Measurements from ENCODE around the gene BMP5. TPM values are rescaled to one million over a fixed set of nuclear protein-coding genes. Genes with fewer than 3 reads are reported as not detected.
A peak's percentile ranks its signal among the peaks of the same experiment; 100 is the strongest.

BMP5 gene
- total RNA-seq (2022) (0.48 and 0.49 TPM in 2 replicates), Bru-seq, nascent RNA (percentile 28 among the genes with signal in this experiment), BruChase-seq, experiment 1, labeled RNA remaining after a 2-hour chase (percentile 26 among the genes with signal in this experiment), BruChase-seq, experiment 2, labeled RNA remaining after a 6-hour chase (percentile 20 among the genes with signal in this experiment)
- long read RNA-seq, result 0 reads

DNA sequence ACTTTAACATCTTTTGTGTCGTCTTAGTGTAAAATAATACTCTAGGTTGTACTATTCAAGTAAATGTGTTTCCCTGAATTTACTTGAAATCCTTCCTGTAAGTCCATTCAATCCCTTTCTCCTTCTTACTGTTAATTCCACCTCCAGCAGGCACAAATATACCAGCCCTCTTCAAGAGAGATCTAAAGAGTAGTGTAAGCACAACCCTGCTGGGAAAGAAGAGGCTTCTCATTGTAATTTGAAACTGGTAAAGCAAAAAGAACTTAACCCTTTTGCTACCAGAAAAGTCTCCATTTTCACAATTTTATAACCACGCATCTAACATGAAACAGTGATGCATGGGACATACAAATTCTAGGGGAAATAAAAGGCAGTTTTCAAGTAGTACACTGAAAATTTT is at the start of gene BMP5:
BMP5 (minus strand) TSS at position 191 of the 400 bp plus-strand sequence. CDS start 725 bp downstream, outside the sequence.
- Histone ChIP-seq H3K36me3 (ENCODE audit: control insufficient read depth, insufficient read depth, low read length) (no peaks in the 10 kb centered on the region), H3K27me3 (replicated peaks; ENCODE audit: control insufficient read depth, insufficient read depth, low read length) (no peaks in the 10 kb centered on the region), H3K9me3 (no peaks in the 10 kb centered on the region), H3K4me3 (ENCODE audit: low read depth, low read length) (no peak within 1 kb of the TSS), H3K4me1 (peaks cover 9% of the 10 kb centered on the region; the same call in 1 of the 2 replicates)
- no peak for TF ChIP-seq CTCF (IDR thresholded peaks at IDR 0.05; ENCODE audit: insufficient read depth in 1 of 2, low read depth in 1 of 2, low read length in 1 of 2, severe bottlenecking in 1 of 2, unreplicated experiment in 1 of 2)
- CTCF ChIA-PET, result no interaction called here
- peak within 1 kb of the TSS; percentile 27 for H3K4me3 Mint-ChIP-seq (ENCODE audit: unreplicated experiment)
- POLR2A ChIA-PET, result no interaction called here
- intact Hi-C loops (cut with micrococcal nuclease; ENCODE audit: unreplicated experiment), result no loop called here
- no TSS peak for BruUV-seq (replicated peaks)
- H3K27me3 Mint-ChIP-seq (ENCODE audit: insufficient read depth, unreplicated experiment), result no peaks in the 10 kb centered on the region
- no peak for DNase-seq
- no peaks in the 10 kb centered on the region for H3K36me3 Mint-ChIP-seq (ENCODE audit: insufficient read depth, unreplicated experiment)
- no peaks in the 10 kb centered on the region for H3K4me1 Mint-ChIP-seq (ENCODE audit: low read depth, unreplicated experiment)
- no peak within 1 kb of the TSS for H3K27ac Mint-ChIP-seq (ENCODE audit: unreplicated experiment)
- H3K9me3 Mint-ChIP-seq (ENCODE audit: unreplicated experiment), result no peaks in the 10 kb centered on the region

DNA sequence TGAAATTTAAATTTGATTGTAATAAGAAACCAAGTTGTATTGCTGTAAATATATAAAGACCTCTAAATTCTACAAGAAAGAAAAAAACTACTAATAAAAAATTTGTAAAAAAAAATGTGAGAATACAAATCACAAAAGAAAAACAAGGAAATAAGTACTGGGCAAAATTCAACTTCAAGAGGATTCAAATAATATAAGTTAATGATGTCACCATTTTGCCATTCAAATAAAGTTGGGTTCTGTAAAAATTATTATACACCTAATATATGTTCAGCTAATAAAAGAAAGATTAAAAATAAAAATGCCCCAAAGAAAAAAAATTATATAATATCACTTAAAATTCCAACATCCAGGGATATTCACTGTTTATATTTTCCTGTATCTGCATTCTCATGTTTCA is 47.0 kb upstream of the BMP5 start:
- Mint-ChIP-seq H3K9me3 (ENCODE audit: unreplicated experiment) (no peaks in the 10 kb centered on the region), H3K4me1 (ENCODE audit: low read depth, unreplicated experiment) (no peaks in the 10 kb centered on the region), H3K27ac (ENCODE audit: unreplicated experiment) (no peak overlapping the region), H3K4me3 (ENCODE audit: unreplicated experiment) (no peak overlapping the region), H3K36me3 (ENCODE audit: insufficient read depth, unreplicated experiment) (no peaks in the 10 kb centered on the region), H3K27me3 (ENCODE audit: insufficient read depth, unreplicated experiment) (no peaks in the 10 kb centered on the region)
- no peaks in the 10 kb centered on the region for H3K36me3 ChIP-seq (ENCODE audit: control insufficient read depth, insufficient read depth, low read length)
- H3K4me1 ChIP-seq, result no peaks in the 10 kb centered on the region
- H3K9me3 ChIP-seq, result no peaks in the 10 kb centered on the region
- no peak for TF ChIP-seq CTCF (IDR thresholded peaks at IDR 0.05; ENCODE audit: insufficient read depth in 1 of 2, low read depth in 1 of 2, low read length in 1 of 2, severe bottlenecking in 1 of 2, unreplicated experiment in 1 of 2)
- CTCF ChIA-PET, result no interaction called here
- POLR2A ChIA-PET, result no interaction called here
- no peaks in the 10 kb centered on the region for H3K27me3 ChIP-seq (replicated peaks; ENCODE audit: control insufficient read depth, insufficient read depth, low read length)
- no TSS peak for BruUV-seq (replicated peaks)
- intact Hi-C loops (cut with micrococcal nuclease; ENCODE audit: unreplicated experiment), result no loop called here
- no peak for DNase-seq
- no peak overlapping the region for H3K4me3 ChIP-seq (ENCODE audit: low read depth, low read length)

DNA sequence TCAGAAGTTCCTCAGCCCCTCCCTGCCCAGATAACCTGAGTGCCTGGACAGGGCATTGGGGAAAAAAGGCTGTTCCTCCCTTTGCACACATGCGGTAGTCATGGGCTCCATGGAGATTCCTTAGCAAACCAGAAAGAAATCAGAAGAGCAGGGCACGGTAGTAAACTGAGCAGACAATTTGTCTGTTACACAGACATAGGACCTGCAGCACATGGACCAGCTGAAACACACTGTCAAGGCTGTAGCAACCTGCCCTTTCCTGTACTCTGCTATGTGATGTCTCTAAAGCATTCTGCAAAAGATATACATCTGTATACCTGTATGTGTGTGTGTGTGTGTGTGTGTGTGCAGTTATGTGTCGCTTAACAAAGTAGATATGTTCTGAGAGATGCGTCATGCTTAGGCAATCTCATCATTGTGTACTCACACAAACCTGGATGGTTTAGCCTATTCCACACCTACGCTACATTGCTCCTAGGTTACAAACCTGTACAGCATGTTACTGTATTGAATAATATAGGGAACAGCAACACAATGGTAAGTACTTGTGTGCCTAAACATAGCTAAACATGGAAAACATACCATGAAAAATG is 44.4 kb upstream of the BMP5 start:
- no peaks in the 10 kb centered on the region for H3K4me1 Mint-ChIP-seq (ENCODE audit: low read depth, unreplicated experiment)
- no peak for DNase-seq
- no peaks in the 10 kb centered on the region for H3K27me3 Mint-ChIP-seq (ENCODE audit: insufficient read depth, unreplicated experiment)
- TF ChIP-seq CTCF (IDR thresholded peaks at IDR 0.05; ENCODE audit: insufficient read depth in 1 of 2, low read depth in 1 of 2, low read length in 1 of 2, severe bottlenecking in 1 of 2, unreplicated experiment in 1 of 2), result no peak
- H3K9me3 Mint-ChIP-seq (ENCODE audit: unreplicated experiment), result no peaks in the 10 kb centered on the region
- H3K36me3 Mint-ChIP-seq (ENCODE audit: insufficient read depth, unreplicated experiment), result no peaks in the 10 kb centered on the region
- ChIA-PET CTCF (no interaction called here), POLR2A (no interaction called here)
- no peaks in the 10 kb centered on the region for H3K9me3 ChIP-seq
- intact Hi-C loops (cut with micrococcal nuclease; ENCODE audit: unreplicated experiment), result no loop called here
- no peaks in the 10 kb centered on the region for H3K36me3 ChIP-seq (ENCODE audit: control insufficient read depth, insufficient read depth, low read length)
- H3K27me3 ChIP-seq (replicated peaks; ENCODE audit: control insufficient read depth, insufficient read depth, low read length), result no peaks in the 10 kb centered on the region
- no peak overlapping the region for H3K4me3 ChIP-seq (ENCODE audit: low read depth, low read length)
- BruUV-seq (replicated peaks), result no TSS peak
- H3K27ac Mint-ChIP-seq (ENCODE audit: unreplicated experiment), result no peak overlapping the region
- no peaks in the 10 kb centered on the region for H3K4me1 ChIP-seq
- H3K4me3 Mint-ChIP-seq (ENCODE audit: unreplicated experiment), result no peak overlapping the region
